WI38 (cell line): Measurements from ENCODE around the gene UBE2E2.

Experiments
- H3K4me3 ChIP-seq: 2 replicates; pipeline ENCODE4 v1.5.1; 2011; ENCODE audit warnings: low read depth, mild to moderate bottlenecking, control low read depth, low read length
- CTCF ChIP-seq: IDR thresholded peaks from 2 replicates; pipeline ENCODE4 v1.5.1; 2012; ENCODE audit warnings: low read depth, mild to moderate bottlenecking, control low read depth, low read length

The UBE2E2 gene

GRCh38 chr3:23533596-23533995 lies 330.5 kb downstream of the UBE2E2 start:
- H3K4me3 ChIP-seq: no peak overlapping the region
- TF ChIP-seq CTCF: no peak

GRCh38 chr3:23533996-23534395 lies 330.9 kb downstream of the UBE2E2 start:
- H3K4me3 ChIP-seq: no peak overlapping the region
- no peak for TF ChIP-seq CTCF

- TF ChIP-seq CTCF: no peak
Measured at GRCh38 chr3:23537101-23537551, 334.0 kb downstream of the UBE2E2 start.

GRCh38 chr3:23539185-23539584 lies 336.1 kb downstream of the UBE2E2 start:
- no peak for TF ChIP-seq CTCF
- no peak overlapping the region for H3K4me3 ChIP-seq

More at GRCh38 chr3:23537101-23537551, 334.0 kb downstream of the UBE2E2 start:
- H3K4me3 ChIP-seq: no peak overlapping the region

- no peak for TF ChIP-seq CTCF
- no peak overlapping the region for H3K4me3 ChIP-seq
Measured at GRCh38 chr3:23540600-23540999, 337.5 kb downstream of the UBE2E2 start.

- H3K4me3 ChIP-seq: no peak overlapping the region
- TF ChIP-seq CTCF: no peak
Measured at GRCh38 chr3:23542079-23542478, 339.0 kb downstream of the UBE2E2 start.

GRCh38 chr3:23546181-23546580 lies 343.1 kb downstream of the UBE2E2 start:
- no peak overlapping the region for H3K4me3 ChIP-seq
- TF ChIP-seq CTCF: no peak
